Body of pancreas (tissue), 4 donors: ENCODE data around the gene AASDHPPT. TPM values are rescaled to one million over a fixed set of nuclear protein-coding genes. Genes with fewer than 3 reads are reported as not detected.

ENCODE experiments used
- ATAC-seq: fragments of 150-250 bp; one replicate; pipeline ENCODE4 v1.9.1; 2016
- DNase-seq, 4 donors: peaks; one replicate each; pipeline ENCODE4 v3.0.0-alpha.2; 2019
- H3K27ac ChIP-seq, 4 donors: fragments of 200-600 bp; sonication (generic); 1 replicate in 3 of 4; 2 replicates in 1 of 4; pipeline versions ENCODE4 v1.5.1 to v1.6.1; 2016 to 2019; ENCODE audit warnings: mild to moderate bottlenecking in 1 of 4, mixed read lengths in 1 of 4, moderate library complexity in 1 of 4
- H3K27me3 ChIP-seq, 2 donors: fragments of 200-600 bp; sonication (generic); one replicate each; pipeline ENCODE4 v1.6.0; 2016; ENCODE audit warnings: mild to moderate bottlenecking in 1 of 2
- H3K36me3 ChIP-seq, 2 donors: fragments of 200-600 bp; sonication (generic); replicated peaks in 1 of 2; 2 replicates each; pipeline ENCODE4 v1.5.1; 2016; ENCODE audit warnings: low read depth in 2 of 2; ENCODE audit not compliant: insufficient read depth in 1 of 2
- H3K4me1 ChIP-seq: fragments of 200-600 bp; sonication (generic); one replicate; pipeline ENCODE4 v1.6.0; 2016
- H3K4me3 ChIP-seq, 2 donors: fragments of 200-600 bp; sonication (generic); 1 replicate in 1 of 2; 2 replicates in 1 of 2; pipeline ENCODE4 v1.5.1; 2016 to 2019
- H3K9me3 ChIP-seq, 3 donors: fragments of 200-600 bp; sonication (generic); 1 replicate in 2 of 3; 2 replicates in 1 of 3; pipeline ENCODE4 v1.5.1; 2016
- CTCF ChIP-seq, 7 experiments: fragments of 450-650 bp in 4 of 7; fragments of 200-600 bp in 3 of 7; sonication (generic) in 3 of 7; IDR thresholded peaks; one replicate each; pipeline ENCODE4 v1.5.1; 2016 to 2019; ENCODE audit warnings: antibody characterized with exemption in 7 of 7
- POLR2A ChIP-seq, 3 donors: fragments of 450-650 bp; IDR thresholded peaks; one replicate each; pipeline ENCODE4 v1.6.1; 2016; ENCODE audit warnings: antibody characterized with exemption in 3 of 3, mild to moderate bottlenecking in 2 of 3
- WGBS, 2 donors: methylation state at CpG; one replicate each; pipeline ENCODE4 v1.1.5; 2017; 5-methylcytosine and 5-hydroxymethylcytosine counted together
- intact Hi-C: fragments of 100-400 bp; cut with DNase I; formaldehyde crosslinking; loops from one replicate; pipeline ENCODE4 v1.15.1; 2023
- total RNA-seq, 2 donors: library from RNA; depleted of rRNA; stranded (reverse); fragments of >200 nt; gene quantifications; one replicate each; pipeline ENCODE4 v1.1.0, GENCODE V29; 2016

The AASDHPPT gene
- total RNA-seq, 2 donors from 2014 or later: 22.1 to 25.2 TPM

- no peak for ATAC-seq
- WGBS, 2 donors: 87 to 100% methylated on average over 1 of the region's 1 CpG
- no peaks in the 10 kb centered on the region for H3K9me3 ChIP-seq
Observed at GRCh38 chr11:106059617-106060016, 17.8 kb upstream of the AASDHPPT start.

GRCh38 chr11:106061249-106061784 is 16.1 kb upstream of the AASDHPPT start:
- Histone ChIP-seq H3K27ac (no peak overlapping the region), H3K9me3 (no peaks in the 10 kb centered on the region), H3K4me3 (no peak overlapping the region), H3K27me3 (no peaks in the 10 kb centered on the region), H3K4me1 (no peaks in the 10 kb centered on the region), H3K36me3 (no peaks in the 10 kb centered on the region)
- TF ChIP-seq POLR2A (IDR thresholded peaks at IDR 0.05): no peak
- no peak for TF ChIP-seq CTCF (IDR thresholded peaks at IDR 0.05)
- ATAC-seq (no peak), DNase-seq (no peak)
- intact Hi-C loops: no loop called here

More at GRCh38 chr11:106059617-106060016, 17.8 kb upstream of the AASDHPPT start:
- Histone ChIP-seq H3K4me1 (no peaks in the 10 kb centered on the region), H3K27ac (no peak overlapping the region), H3K27me3 (no peaks in the 10 kb centered on the region), H3K36me3 (no peaks in the 10 kb centered on the region), H3K4me3 (no peak overlapping the region)
- intact Hi-C loops: no loop called here
- DNase-seq: no peak
- no peak for TF ChIP-seq CTCF (IDR thresholded peaks at IDR 0.05)
- TF ChIP-seq POLR2A (IDR thresholded peaks at IDR 0.05): no peak

- ATAC-seq (no peak), DNase-seq (no peak)
- Histone ChIP-seq H3K27ac (no peak overlapping the region), H3K4me1 (no peaks in the 10 kb centered on the region), H3K4me3 (no peak overlapping the region), H3K36me3 (no peaks in the 10 kb centered on the region), H3K9me3 (no peaks in the 10 kb centered on the region), H3K27me3 (no peaks in the 10 kb centered on the region)
- intact Hi-C loops: no loop called here
- 100% methylated on average over 1 of the region's 1 CpG for WGBS, 2 donors
- TF ChIP-seq POLR2A (IDR thresholded peaks at IDR 0.05) (no peak), CTCF (IDR thresholded peaks at IDR 0.05) (no peak)
Observed at GRCh38 chr11:106061954-106062949, 15.2 kb upstream of the AASDHPPT start.

GRCh38 chr11:106063009-106063408 is 14.5 kb upstream of the AASDHPPT start:
- no peaks in the 10 kb centered on the region for H3K36me3 ChIP-seq
- TF ChIP-seq POLR2A (IDR thresholded peaks at IDR 0.05) (no peak), CTCF (IDR thresholded peaks at IDR 0.05) (no peak)
- DNase-seq (no peak), ATAC-seq (no peak)
- intact Hi-C loops: no loop called here
- no peaks in the 10 kb centered on the region for H3K4me1 ChIP-seq
- H3K27ac ChIP-seq: no peak overlapping the region
- no peak overlapping the region for H3K4me3 ChIP-seq
- H3K9me3 ChIP-seq: no peaks in the 10 kb centered on the region
- no peaks in the 10 kb centered on the region for H3K27me3 ChIP-seq
